ENCODE data around the gene FERMT2.
"Not testable (repeated sequence)": the region's sequence is repeated elsewhere in the genome, so short reads cannot be mapped to it uniquely, and the experiment has no call there.

The FERMT2 gene

DNA sequence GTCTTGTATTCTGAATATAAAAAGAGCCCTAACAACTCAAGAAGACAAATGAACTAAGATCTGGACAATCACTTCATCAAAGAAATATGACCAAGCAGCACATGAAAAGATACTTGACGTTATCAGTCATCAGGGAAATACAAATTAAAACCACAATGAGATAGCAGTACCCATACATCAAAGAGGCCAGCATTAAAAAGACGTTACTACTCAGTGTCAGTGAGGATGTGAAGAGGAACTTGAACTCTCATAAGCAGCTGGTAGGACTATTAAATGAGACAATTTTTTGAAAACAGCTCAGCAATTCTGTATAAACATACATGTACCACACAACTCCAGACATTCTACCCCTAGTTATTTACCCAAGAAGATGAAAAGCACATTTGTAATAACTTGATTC lies 55.9 kb downstream of the FERMT2 start:
- no peak for DNase-seq

DNA sequence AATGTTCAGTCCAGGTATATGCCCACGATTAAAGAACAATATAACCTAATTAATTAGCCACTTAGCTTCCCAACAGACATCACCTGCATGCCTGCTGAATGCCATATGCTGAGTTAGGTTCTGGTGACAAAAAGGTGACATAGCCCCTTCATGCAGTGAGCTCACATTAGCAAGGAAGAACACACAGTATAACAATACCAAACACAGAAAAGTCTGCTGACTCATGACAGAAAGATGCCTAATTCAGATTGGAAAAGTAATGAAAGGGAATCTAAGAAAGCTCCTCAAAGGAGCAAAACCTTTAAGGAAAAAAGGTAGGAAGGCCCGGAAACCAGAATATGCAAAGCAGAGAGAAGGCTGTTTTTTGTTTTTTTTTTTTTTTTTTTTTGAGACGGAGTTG lies 59.0 kb downstream of the FERMT2 start:
- DNase-seq, result no peak

DNA sequence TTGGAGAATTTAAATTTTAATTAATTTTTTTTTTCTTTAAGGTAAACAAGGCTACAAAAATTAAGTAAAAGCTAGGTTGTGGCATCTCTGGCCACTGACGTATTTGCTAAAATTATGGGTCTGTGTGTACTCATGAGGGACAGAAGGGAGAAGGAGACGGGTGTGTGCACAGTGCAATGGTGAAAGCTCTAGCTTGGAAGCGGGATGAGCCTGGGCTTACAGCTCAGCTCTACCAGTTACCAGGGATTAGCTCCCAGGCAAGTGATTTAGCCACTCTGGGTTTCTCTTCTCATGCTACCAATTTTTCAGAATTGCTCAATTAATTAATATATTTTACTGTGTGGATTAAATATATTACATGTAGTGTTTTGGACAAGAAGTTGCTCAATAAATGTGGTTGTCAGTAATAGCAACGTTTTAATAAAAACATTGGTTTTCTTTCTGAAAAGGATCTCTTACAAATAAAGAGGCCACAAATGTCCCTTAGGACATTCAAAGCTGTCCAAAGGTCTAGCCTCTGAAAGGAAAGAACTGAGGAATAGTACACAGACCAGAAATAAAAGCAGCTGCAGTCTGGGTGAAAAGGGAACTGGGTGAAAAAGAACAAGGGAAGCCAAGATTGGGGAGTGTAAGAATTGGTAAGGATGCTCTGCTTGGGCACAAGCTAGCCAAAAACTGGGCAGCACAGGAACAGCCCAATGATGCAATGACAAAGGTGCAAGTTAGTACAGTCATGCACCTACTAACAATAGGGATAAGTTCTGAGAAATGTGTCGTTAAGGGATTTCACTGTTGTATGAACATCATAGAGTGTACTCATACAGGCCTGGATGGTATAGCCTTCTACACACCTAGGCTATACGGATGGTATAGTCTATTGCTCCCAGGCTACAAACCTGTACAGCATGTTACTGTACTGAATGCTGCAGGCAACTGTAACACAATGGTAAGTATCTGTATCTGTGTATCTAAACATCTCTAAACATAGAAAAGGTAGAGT lies 61.7 kb downstream of the FERMT2 start:
- no peak for DNase-seq

DNA sequence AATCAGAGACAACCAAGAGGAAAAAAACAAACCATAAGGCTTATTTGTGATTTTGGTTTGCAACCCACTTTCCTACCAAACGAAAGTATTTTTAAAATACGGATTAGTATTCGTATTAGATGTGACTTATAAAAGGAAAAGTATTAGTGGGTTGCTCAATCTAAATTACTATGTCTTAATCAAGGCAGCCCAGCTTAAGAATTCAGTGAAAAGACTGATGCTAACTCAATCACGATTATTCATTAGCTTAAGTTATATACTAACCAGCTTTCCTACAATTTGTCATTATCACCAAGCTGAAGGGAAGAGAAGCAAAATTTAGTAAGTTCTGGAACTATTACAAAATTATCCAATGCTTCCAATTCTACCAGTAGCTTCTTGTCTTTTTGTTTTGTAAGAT lies 62.7 kb downstream of the FERMT2 start:
- no peak for DNase-seq

DNA sequence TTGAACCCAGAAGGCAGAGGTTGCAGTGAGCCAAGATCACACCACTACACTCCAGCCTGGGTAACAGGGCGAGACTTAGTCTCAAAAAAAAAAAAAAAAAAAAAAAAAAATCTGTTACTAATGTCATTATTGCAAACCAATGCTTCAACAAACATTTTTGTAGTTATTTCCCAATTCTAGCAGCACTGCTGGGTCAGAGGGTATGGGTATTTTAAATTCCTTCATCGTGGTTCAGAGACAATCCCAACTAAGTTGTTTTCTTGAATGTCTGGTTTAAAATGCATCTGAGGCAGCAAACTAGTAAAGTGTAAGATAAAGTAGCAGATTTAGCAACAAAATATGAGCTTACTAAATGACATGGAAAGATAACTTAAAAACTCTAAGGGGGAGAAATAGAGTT lies 65.6 kb downstream of the FERMT2 start:
- DNase-seq, result no peak

DNA sequence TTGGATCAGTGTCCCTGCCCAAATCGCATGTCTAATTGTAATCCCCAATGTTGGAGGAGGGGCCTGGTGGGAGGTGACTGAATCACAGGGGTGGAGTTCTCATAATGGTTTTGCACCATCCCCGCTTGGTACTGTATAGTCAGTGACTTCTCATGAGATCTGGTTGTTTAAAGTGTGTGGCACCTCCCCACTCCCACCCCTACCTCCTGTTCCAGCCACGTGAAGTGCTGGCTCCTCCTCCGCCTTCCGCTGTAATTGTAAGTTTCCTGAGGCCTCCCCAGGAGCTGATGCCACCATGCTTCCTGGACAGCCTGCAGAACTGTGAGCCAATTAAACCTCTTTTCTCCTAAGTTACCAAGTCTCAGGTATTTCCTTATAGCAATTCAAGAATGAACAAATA lies 67.2 kb downstream of the FERMT2 start:
- no peak for DNase-seq

DNA sequence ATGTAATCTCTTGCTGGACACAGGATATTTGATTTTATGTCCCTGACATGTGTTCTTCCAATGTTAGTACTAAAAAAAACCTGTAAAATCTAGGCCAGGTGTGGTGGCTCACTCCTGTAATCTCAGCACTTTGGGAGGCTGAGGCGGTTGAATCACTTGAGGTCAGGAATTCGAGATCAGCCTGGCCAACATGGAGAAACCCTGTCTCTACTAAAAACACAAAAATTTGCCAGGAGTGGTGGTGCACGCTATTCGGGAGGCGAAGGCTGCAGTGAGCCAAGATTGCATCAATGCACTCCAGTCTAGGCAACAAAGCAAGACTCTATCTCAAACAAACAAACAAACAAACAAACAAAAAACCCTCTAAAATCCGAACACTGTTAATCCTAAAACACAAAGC lies 68.0 kb downstream of the FERMT2 start:
- DNase-seq, result no peak

DNA sequence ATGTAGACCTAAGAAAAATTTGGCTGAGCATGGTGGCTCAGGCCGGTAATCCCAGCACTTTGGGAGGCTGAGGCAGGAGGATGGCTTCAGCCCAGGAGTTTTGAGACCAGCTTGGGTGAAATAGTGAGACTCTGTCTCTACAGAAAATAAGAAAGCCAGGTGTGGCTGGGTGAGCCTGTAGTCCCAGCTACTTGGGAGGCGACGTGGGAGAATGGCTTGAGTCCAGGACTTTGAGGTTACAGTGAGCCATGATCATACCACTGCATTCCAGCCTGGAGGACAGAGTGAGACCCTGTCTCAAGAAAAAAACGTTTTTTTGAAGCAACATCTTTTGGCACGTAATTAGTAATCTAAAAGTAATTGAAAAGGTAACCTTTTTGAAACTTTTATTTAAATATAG lies 70.9 kb downstream of the FERMT2 start:
- DNase-seq, result no peak

DNA sequence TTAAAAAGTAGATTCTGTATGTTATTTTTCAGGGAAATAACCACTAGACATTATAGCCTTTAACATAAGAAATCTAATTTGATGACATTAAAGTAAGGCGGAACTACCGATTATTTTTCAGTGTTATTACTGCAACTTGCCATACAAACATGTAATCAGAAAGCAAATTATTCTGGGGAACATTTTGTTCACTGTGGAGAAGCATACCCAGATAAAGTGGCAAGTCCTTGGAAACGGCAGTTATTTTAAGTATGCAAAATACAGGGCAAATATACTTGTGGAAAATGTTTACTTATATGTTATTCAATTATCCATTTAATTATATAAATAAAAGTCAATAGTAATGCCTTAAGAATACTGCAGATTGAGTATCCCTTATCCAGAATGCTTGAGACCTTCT lies 71.9 kb downstream of the FERMT2 start:
- no peak for DNase-seq

DNA sequence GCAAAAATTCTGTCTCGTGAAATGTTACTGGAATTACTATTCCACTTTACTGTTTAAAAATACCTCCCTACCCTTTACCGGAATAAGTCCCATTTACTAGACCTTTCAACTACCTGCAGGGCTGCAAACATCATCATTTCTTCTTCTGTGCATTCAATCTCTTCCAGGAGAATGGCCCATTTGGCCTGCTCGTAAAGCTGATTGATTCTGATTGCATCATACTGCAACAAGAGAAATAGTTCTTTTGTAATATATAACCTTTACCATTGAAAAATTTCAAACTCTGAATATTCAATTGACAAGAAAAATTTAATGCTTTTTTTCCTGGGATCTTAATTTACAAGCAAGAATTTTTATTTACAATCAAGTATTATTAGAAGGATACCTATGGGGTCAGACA lies 72.4 kb downstream of the FERMT2 start:
- DNase-seq, result no peak

DNA sequence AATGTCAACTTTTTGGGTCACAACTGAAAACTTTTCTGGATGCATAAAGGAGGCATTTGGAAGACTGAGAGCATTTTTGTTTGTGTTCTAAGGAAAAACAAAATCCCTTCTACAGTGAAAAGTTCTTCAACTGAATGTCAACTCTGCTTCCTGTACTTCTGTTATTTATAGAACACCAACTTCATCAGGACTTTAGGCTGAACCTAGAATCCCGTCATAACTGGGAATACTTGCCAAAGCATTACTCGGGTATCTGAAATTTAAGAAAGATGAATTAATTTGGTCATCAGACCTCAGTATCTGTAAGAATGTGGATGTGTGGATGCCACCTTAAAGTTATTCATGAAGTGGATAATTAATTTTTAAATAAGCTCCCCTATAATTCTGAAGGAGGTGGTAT lies 73.2 kb downstream of the FERMT2 start:
- DNase-seq, result no peak

DNA sequence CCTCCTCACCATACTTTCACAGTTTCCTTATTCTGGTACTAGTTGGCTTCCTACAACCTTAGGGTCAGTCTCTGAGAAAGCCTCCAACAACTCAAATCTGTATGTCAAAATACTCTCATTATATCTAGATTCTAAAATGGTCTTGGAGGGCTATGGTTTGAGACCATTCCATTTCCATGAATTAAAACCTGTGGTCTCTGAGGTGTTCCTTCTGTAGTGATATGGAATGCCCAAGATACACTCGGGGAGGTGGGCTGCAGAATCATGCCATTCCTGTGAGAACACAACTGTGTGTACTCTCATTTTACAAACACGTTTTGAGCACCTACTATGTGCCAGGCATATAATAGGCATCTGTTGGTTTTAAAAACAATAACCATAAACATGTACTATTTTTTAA lies 74.0 kb downstream of the FERMT2 start:
- DNase-seq, result no peak

DNA sequence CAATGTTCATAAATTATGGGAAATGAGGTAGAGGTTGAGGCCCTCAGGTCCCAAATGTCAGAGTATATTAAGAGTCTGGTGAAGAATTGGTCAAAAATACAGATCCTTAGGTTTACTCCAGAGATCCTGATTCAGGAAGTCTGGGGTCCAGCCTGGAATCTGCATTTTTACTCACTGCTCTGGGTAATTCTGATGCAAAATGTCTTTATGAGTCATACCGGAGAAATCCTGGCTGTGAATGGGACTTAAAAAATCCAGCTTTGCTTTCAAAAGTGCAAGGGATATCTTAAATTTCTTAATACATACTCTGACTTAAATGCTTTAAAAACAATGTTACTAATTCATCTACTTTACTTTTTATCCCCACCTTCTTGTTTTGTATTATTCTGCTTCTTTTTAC lies 74.5 kb downstream of the FERMT2 start:
- DNase-seq, result no peak

DNA sequence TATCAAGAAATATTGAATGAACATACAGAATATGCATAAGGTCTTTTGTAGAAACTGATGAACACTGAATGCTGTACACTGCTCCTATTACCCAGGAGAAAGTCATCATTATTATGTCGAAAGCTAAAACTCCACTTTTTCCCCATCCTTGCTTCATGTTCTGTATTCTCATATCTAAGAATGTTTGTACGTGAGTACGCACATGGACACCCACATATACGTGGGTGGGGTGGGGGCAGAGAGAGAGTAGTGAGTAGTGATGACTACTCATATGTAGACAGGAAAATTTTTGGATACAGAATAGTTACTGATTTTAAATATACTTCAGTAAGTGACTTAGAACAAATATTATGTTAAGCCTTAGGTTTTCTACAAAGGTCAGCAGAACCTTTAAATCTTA lies 75.1 kb downstream of the FERMT2 start:
- DNase-seq, result no peak

DNA sequence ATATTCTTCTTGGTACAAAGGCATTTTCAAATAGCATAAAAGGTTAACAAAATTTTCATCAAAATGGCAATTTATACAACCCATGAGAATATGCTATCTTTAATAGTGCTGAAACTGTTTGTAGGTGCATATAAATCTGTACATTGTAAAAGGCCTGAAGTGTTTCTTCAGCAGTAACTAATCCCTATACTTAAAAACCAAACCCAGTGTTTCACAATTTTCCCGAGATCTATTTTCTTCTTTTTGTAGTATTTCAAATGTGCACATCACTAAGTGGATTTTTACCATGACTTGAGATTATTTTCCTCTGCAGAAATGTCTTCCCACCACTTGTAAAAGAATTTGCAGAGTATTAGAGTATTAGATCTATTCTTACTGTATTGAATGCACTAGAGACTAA lies 76.5 kb downstream of the FERMT2 start:
- DNase-seq, result no peak

DNA sequence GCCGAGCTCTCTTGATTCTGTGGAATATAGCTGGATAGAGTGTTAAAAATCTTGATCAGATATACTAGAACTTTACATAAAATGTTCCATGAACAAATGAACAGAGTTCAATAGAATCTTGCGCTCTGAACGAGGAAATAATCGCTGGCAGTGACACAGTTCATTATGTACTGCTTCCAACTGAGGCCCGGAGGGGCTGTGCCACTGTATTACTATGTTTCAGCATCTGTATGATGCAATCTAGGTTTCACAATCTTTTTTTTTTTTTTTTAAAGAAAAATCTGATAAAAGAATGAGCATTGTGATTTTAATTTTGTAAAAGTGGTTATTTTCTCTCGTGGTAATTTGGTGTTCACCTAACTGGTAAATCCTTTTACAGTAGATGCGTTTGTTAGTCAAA lies 77.2 kb downstream of the FERMT2 start:
- DNase-seq, result no peak

DNA sequence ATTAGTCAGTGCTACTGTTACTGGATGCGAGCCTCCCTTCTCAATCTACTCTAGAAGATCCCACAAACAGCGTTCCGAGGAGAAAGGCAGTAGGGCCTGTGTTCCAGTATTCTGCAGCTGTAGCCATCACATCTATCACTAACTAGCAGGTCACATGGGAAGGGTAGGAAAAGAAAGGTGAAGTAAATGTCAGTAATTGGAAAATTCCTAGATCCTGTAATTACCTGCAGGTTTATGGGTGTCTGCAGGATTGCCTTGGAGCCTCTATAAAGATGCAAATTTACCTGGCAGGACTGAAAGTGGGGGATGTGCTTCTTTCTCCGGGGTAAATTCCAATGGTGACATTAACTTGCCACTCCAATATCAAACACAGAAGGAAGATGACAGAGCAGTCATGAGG lies 77.8 kb downstream of the FERMT2 start:
- DNase-seq, result no peak

DNA sequence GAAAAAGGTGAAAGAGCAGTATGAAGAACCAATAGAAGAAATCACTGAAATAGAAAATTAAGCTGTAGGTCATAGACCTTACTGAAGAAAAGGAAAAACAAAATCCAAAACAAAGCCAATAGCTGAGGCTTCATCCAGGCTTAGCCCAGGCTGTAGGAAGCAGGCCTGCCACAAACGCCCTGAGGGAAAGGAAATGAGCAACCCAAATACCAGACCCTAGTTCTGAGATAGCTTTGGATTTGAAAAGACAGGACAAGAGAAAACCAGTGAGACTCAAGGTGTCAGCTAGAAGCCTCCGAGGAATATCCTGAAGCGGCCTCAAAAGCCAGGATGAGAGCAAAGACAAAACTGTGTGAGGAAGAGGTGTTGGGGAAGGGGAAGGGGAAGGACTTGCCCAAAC lies 79.2 kb downstream of the FERMT2 start:
- no peak for DNase-seq

DNA sequence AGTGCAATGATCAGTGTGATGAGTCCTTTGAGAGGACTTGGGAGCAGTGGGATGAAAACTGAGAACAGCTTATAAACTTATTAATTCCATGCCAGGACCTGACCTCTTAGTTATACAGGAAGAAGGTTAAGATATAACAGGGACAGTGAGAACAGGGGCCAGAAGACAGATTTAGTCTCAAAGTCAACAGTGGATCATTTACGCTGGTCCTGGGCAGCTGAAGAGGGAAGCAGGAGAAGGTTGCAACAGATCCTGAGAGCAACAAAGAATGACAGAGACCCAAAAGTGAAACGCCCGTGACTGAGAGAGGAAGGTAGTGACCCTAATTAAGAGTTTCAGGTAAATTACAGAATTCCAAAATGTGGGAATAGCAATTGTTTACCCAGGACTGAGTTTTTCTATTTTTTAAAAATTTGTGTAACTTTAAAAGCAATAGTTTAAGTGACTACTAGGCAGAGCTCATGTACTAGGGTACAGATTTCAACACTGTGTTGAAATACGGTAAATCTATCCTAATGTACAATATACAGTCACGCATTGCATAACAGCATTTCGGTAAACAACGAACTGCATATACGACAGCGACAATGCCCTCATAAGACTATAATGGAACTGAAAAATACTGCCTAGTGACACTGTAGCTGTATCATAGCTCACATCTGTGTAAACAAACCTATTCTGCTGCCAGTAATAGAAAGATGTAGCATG lies 81.8 kb downstream of the FERMT2 start:
- no peak for DNase-seq

DNA sequence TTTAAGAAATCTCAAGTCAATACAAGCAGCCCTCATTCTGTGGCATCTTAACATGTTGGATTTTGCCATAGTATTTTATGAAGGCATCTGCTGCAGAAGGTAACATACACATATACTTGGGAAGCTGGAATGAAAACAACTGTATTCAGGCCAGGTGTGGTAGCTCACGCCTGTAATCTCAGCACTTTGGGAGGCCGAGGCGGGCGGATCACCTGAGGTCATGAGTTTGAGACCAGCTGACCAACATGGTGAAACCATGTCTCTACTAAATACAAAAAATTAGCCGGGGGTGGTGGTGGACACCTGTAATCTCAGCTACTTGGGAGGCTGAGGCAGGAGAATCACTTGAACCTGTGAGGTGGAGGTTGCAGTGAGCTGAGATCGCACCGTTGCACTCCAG lies 86.0 kb downstream of the FERMT2 start:
- not testable (repeated sequence) for DNase-seq

DNA sequence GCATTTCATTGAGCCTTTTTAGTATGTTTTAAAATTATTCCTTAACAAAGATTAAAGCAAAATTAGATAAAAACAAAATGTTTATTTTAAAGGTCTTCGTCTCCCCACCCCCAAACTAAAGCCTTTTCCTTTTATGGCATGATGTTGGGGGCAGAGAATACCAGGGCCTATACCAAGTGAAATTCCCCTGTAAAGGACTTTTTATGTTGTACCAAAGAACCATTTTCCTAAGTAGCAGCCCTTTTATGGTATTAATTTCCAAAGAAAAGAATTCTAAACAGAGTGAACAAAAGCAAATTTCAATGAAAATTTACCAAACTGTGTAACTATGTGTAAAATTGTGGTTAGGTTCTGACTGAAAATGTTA lies 87.5 kb downstream of the FERMT2 start:
- DNase-seq, result no peak

DNA sequence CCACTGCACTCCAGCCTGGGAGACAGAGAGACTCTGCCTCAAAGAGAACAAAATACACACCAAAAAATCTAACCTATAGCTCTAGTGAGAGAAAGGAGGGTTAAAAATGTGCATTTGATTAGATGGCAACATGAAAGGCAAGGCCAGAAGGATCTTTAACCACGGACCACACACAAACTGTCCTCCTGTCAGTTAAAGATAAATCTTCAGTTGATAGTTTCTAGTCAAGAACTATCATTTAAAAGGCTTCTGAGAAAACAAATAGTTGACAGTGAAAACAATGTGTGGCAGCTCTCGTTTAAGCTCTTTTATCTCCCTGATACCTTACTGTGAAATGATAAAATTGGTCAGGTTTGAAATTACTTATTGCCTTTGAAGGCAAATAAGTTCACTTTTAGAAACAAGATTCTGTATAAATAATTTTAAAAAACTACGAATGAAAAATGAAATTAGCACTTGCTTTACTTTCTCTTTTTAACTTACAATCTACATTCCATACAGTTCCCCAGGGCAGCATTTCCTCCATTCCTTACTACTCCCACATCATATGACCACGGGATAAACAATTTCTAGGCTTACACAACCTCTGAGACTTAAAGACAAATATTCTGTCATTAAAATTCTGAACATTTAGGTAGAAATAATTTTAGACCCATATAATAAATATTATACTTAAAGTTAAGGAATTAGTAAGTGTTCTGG lies 88.1 kb downstream of the FERMT2 start:
- DNase-seq, result no peak

DNA sequence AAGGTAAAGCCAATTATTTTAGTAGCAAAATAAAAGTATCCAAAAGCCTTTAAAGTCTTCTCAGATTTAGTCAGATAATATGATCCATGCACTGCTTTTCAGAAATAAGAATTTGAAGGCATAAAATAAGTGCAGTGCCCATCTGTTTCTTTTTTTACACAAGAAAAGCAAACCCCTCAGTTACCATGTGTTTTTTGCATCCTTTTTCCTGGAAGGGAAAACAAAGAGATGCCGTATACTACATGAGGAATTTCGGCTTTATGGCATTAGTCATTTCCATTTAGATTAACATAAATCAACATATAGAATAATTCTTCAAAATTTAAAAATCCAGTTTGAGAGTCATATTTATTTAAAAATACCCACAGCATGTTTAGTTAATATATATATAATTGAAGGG lies 89.4 kb downstream of the FERMT2 start:
- no peak for DNase-seq

DNA sequence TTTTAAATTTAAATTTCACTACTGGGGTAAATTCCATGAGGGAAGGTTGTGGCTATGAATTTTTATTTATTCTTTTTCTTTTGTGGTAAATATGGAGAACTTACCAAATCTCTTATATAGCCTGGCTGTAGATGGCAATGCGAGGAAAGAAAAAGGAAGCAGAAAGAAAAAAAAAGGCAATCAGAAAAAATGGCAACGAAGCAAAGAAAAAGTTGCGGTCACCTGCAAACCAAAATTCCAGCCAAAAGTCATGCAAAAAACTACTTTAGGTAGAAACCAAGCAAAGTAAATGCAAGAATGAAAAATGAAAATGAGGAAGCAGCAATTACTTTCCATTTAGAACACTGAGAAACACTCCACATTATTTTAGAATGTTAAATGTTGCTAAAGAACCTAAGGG lies 89.9 kb downstream of the FERMT2 start:
- DNase-seq, result no peak
